ENCODE measurements around the gene GMIP. TPM values are rescaled to one million over a fixed set of nuclear protein-coding genes. Genes with fewer than 3 reads are reported as not detected.

The GMIP gene
- total RNA-seq, 1 experiment from 2014 or later = 12.7 TPM

DNA sequence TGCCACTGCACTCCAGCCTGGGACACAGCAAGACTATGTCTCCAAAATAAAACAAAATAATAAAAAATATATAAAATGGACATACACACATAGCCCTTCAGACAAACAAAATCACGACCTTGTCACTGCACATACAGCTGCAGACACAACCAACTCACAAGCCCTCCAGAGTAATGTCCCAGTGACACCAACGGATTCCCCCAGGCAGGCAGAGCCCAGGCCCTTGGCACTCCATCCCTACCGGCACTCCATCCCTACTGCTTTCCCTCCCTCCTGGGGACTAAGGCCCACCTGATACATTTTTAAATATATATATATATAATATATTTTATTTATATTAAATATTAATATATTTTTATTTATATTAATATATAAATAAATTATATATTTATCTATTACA is 43.6 kb upstream of the GMIP start:
- no peaks in the 10 kb centered on the region for H3K27me3 Mint-ChIP-seq (ENCODE audit: low read depth)
- Histone ChIP-seq H2AFZ (ENCODE audit: low read length) (no peak overlapping the region), H4K91ac (ENCODE audit: insufficient read length, low read depth, low read length) (no peak overlapping the region), H3K27ac (ENCODE audit: insufficient read length, low read depth, low read length) (no peak overlapping the region), H4K5ac (ENCODE audit: insufficient read length, low read depth, low read length) (no peak overlapping the region), H3K9me3 (ENCODE audit: control insufficient read depth, low read depth, low read length) (no peaks in the 10 kb centered on the region), H2AK5ac (ENCODE audit: insufficient read length, low read length) (no peak overlapping the region), H3K56ac (ENCODE audit: insufficient read length, low read depth, low read length) (no peak overlapping the region), H3K4ac (ENCODE audit: low read depth, low read length) (no peak overlapping the region), H3K4me1 (ENCODE audit: insufficient read depth, low read length) (no peaks in the 10 kb centered on the region), H3K9ac (ENCODE audit: extremely low read depth, insufficient read length, low read length) (no peak overlapping the region), H3K4me2 (ENCODE audit: insufficient read depth, insufficient read length, low read length) (no peak overlapping the region), H3T11ph (ENCODE audit: low read length) (no peak overlapping the region), H2BK120ac (ENCODE audit: low read depth, low read length, poor library complexity, severe bottlenecking) (no peak overlapping the region), H3K23me2 (ENCODE audit: insufficient read length, low read depth, low read length, poor library complexity, severe bottlenecking) (no peaks in the 10 kb centered on the region), H3K14ac (ENCODE audit: insufficient read depth, low read length) (no peak overlapping the region), H2BK5ac (ENCODE audit: insufficient read length, low read length) (no peak overlapping the region), H3K79me1 (ENCODE audit: insufficient read depth, low read depth, low read length, poor library complexity, severe bottlenecking) (no peaks in the 10 kb centered on the region), H3K27me3 (ENCODE audit: insufficient read depth, low read length) (no peaks in the 10 kb centered on the region), H3K18ac (ENCODE audit: insufficient read length, low read depth, low read length) (no peak overlapping the region), H3K23ac (ENCODE audit: insufficient read length, low read depth, low read length) (no peak overlapping the region), H3K79me2 (ENCODE audit: insufficient read depth, low read length) (no peaks in the 10 kb centered on the region), H4K8ac (replicated peaks; ENCODE audit: insufficient read length, low read depth, low read length) (no peak overlapping the region), H2BK15ac (ENCODE audit: low read depth, low read length) (no peak overlapping the region), H2BK12ac (ENCODE audit: insufficient read length, low read depth, low read length) (no peak overlapping the region), H2BK20ac (ENCODE audit: low read depth, low read length, poor library complexity, severe bottlenecking) (no peak overlapping the region), H4K20me1 (ENCODE audit: control insufficient read depth, insufficient read depth, insufficient read length) (no peaks in the 10 kb centered on the region)
- TF ChIP-seq, protein P1, sequence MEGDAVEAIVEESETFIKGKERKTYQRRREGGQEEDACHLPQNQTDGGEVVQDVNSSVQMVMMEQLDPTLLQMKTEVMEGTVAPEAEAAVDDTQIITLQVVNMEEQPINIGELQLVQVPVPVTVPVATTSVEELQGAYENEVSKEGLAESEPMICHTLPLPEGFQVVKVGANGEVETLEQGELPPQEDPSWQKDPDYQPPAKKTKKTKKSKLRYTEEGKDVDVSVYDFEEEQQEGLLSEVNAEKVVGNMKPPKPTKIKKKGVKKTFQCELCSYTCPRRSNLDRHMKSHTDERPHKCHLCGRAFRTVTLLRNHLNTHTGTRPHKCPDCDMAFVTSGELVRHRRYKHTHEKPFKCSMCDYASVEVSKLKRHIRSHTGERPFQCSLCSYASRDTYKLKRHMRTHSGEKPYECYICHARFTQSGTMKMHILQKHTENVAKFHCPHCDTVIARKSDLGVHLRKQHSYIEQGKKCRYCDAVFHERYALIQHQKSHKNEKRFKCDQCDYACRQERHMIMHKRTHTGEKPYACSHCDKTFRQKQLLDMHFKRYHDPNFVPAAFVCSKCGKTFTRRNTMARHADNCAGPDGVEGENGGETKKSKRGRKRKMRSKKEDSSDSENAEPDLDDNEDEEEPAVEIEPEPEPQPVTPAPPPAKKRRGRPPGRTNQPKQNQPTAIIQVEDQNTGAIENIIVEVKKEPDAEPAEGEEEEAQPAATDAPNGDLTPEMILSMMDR (conservative IDR thresholded peaks at IDR 0.05) = no peak
- no peak for DNase-seq
- H3K4me1 Mint-ChIP-seq = no peaks in the 10 kb centered on the region
- no peak overlapping the region for H3K27ac Mint-ChIP-seq
- H3K4me3 Mint-ChIP-seq = no peak overlapping the region
- peaks cover 3 to 10% of the 10 kb centered on the region in 2 experiments; a peak in 4 of 5 replicates for H3K9me3 Mint-ChIP-seq
- WGBS (ENCODE audit: extremely low coverage, insufficient read length, low lambda C conversion rate) = no CpG with 5 or more reads among the region's 3 CpGs
- peaks cover 20 to 26% (median 22%) of the 10 kb centered on the region in 3 experiments for H3K36me3 Mint-ChIP-seq (ENCODE audit: insufficient read depth in 1 of 3, low read depth in 3 of 3)

Measured in H9 (cell line).